Neural progenitor cell (in vitro differentiated cells): Measurements from ENCODE around the gene FBF1.

Experiments
- EZH2 ChIP-seq: fragments of 200-600 bp; sonication (generic); IDR thresholded peaks from 2 replicates; pipeline ENCODE4 v1.6.1; 2017; ENCODE audit warnings: antibody characterized with exemption, mild to moderate bottlenecking, moderate library complexity
- EZH2phosphoT487 ChIP-seq: fragments of 200-600 bp; sonication (generic); IDR thresholded peaks from 2 replicates; pipeline ENCODE4 v1.6.1; 2017; ENCODE audit warnings: antibody characterized with exemption
- TF ChIP-seq, protein P1 (sequence below): fragments of 200-600 bp; sonication (generic); IDR thresholded peaks from 2 replicates; pipeline ENCODE4 v1.5.1; 2017; ENCODE audit warnings: antibody characterized with exemption, mild to moderate bottlenecking

DNA sequence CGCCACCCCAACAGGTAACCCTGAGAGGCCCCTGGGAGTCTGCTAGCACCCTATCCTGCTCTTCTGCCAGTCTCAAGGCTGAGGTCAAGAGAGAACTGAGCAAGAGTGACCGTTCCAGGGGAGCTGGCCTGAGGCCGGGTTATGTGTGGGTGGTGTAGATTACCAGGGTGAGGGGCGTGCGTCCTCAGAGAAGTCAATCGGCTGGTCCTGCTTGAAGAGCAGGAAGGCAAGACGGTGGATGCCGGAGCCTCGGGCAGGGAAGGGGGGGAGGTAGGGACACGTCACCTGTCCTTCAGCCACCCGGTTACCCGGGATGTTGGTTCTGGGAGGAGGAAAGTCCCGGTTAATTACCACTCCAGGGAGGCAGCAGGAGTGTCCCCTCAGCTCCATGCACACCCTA is 41.5 kb downstream of the FBF1 start:
- TF ChIP-seq, protein P1, sequence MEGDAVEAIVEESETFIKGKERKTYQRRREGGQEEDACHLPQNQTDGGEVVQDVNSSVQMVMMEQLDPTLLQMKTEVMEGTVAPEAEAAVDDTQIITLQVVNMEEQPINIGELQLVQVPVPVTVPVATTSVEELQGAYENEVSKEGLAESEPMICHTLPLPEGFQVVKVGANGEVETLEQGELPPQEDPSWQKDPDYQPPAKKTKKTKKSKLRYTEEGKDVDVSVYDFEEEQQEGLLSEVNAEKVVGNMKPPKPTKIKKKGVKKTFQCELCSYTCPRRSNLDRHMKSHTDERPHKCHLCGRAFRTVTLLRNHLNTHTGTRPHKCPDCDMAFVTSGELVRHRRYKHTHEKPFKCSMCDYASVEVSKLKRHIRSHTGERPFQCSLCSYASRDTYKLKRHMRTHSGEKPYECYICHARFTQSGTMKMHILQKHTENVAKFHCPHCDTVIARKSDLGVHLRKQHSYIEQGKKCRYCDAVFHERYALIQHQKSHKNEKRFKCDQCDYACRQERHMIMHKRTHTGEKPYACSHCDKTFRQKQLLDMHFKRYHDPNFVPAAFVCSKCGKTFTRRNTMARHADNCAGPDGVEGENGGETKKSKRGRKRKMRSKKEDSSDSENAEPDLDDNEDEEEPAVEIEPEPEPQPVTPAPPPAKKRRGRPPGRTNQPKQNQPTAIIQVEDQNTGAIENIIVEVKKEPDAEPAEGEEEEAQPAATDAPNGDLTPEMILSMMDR = no peak
- TF ChIP-seq EZH2 (no peak), EZH2phosphoT487 (no peak)
